Activated CD4-positive, alpha-beta T cell treated with anti-CD3 and anti-CD28 coated beads for 36 hours (primary cell): Measurements from ENCODE around the gene ANKRD13B. TPM values are rescaled to one million over a fixed set of nuclear protein-coding genes. Genes with fewer than 3 reads are reported as not detected.

Experiments used
- ATAC-seq: fragments of 200-7000 bp; cut with Tn5 transposase; one replicate; pipeline ENCODE4 v1.10.0; 2021; ENCODE audit warnings: mild to moderate bottlenecking, moderate library complexity
- CTCF ChIA-PET: fragments of 350-600 bp; sonication (Branson Sonifier 250); formaldehyde crosslinking; loops from one replicate; lab custom pipeline; 2021; ENCODE audit warnings: antibody characterized with exemption; lab: Charles Lee
- POLR2A ChIA-PET: fragments of 350-600 bp; sonication (Branson Sonifier 250); formaldehyde crosslinking; loops from one replicate; lab custom pipeline; 2021; ENCODE audit warnings: antibody characterized with exemption, inconsistent platforms; lab: Charles Lee
- DNase-seq: peaks from one replicate; pipeline ENCODE4 v3.0.0-alpha.2; 2020
- H3K27ac Mint-ChIP-seq: one replicate; pipeline ENCODE4 v1.8.0; 2021; ENCODE audit warnings: mixed read lengths
- H3K27me3 Mint-ChIP-seq: one replicate; pipeline ENCODE4 v1.8.0; 2021; ENCODE audit warnings: mixed read lengths
- H3K36me3 Mint-ChIP-seq: one replicate; pipeline ENCODE4 v1.8.0; 2021; ENCODE audit warnings: low read depth, mixed read lengths
- H3K4me1 Mint-ChIP-seq: one replicate; pipeline ENCODE4 v1.8.0; 2021; ENCODE audit warnings: mixed read lengths
- H3K4me3 Mint-ChIP-seq: one replicate; pipeline ENCODE4 v1.8.0; 2021; ENCODE audit warnings: mild to moderate bottlenecking, moderate library complexity, mixed read lengths
- H3K9me3 Mint-ChIP-seq: one replicate; pipeline ENCODE4 v1.8.0; 2021; ENCODE audit warnings: low read depth, mixed read lengths
- intact Hi-C, 2 experiments: fragments of 100-400 bp; cut with DNase I in 1 of 2; cut with micrococcal nuclease in 1 of 2; formaldehyde crosslinking; loops; one replicate each; pipeline versions ENCODE4 v1.14.2 to v1.15.1; 2022 to 2024; cut with DNase I, micrococcal nuclease
- total RNA-seq, 2 experiments: library from RNA; stranded (reverse); gene quantifications; one replicate each; pipeline ENCODE4 v1.2.3, GENCODE V29; 2021

Gene ANKRD13B
- total RNA-seq, 2 experiments from 2014 or later, result 17.3 to 20.2 TPM

- no peak for DNase-seq
- peaks cover 24% of the 10 kb centered on the region for H3K4me1 Mint-ChIP-seq
- H3K36me3 Mint-ChIP-seq, result peaks cover 14% of the 10 kb centered on the region
- ChIA-PET POLR2A (interaction anchor here (0.6 kb wide), 1 partner anchor 290 kb away, joined by 3 read pairs; no protein-coding TSS in a partner anchor), CTCF (interaction anchor here (0.6 to 13.5 kb wide), 7 partner anchors 10 to 362 kb away, joined by 3 to 93 read pairs (median 3); partner anchors contain the start of gene GIT1)
- peak overlapping the region; percentile 52 for H3K27ac Mint-ChIP-seq
- peak overlapping the region; percentile 97 for H3K4me3 Mint-ChIP-seq
- ATAC-seq, result no peak
- intact Hi-C loops, result loop anchor here (2.0 to 10.0 kb wide), 8 partner anchors 19 to 907 kb away; partner anchors contain the start of genes GIT1 (in 1 of the 2), NEK8 (in 1 of the 2), NUFIP2 (in 1 of the 2) and SDF2 (in 1 of the 2)
- H3K9me3 Mint-ChIP-seq, result no peaks in the 10 kb centered on the region
- no peaks in the 10 kb centered on the region for H3K27me3 Mint-ChIP-seq
Observed at GRCh38 chr17:29569245-29569950, 23.5 kb upstream of the ANKRD13B start.

- Mint-ChIP-seq H3K27me3 (no peaks in the 10 kb centered on the region), H3K4me1 (peaks cover 22% of the 10 kb centered on the region), H3K9me3 (no peaks in the 10 kb centered on the region), H3K4me3 (peak overlapping the region; percentile 6), H3K36me3 (peaks cover 18% of the 10 kb centered on the region), H3K27ac (no peak overlapping the region)
- ChIA-PET POLR2A (interaction anchor here (0.6 to 1.5 kb wide), 2 partner anchors 221 to 277 kb away, joined by 3 to 5 read pairs; partner anchors contain the start of gene NUFIP2), CTCF (interaction anchor here (1.0 to 13.5 kb wide), 5 partner anchors 9 to 320 kb away, joined by 3 to 93 read pairs (median 15); no protein-coding TSS in a partner anchor)
- intact Hi-C loops, result no loop called here
- DNase-seq (no peak), ATAC-seq (no peak)
Observed at GRCh38 chr17:29570521-29570920, 22.4 kb upstream of the ANKRD13B start.

GRCh38 chr17:29571486-29571882 is 21.4 kb upstream of the ANKRD13B start:
- intact Hi-C loops, result no loop called here
- peaks cover 17% of the 10 kb centered on the region for H3K4me1 Mint-ChIP-seq
- CTCF ChIA-PET, result interaction anchor here (1.6 to 13.5 kb wide), 5 partner anchors 8 to 201 kb away, joined by 5 to 93 read pairs (median 15); no protein-coding TSS in a partner anchor

GRCh38 chr17:29571883-29572681 is 20.9 kb upstream of the ANKRD13B start:
- ATAC-seq (no peak), DNase-seq (no peak)
- Mint-ChIP-seq H3K27me3 (no peaks in the 10 kb centered on the region), H3K9me3 (no peaks in the 10 kb centered on the region), H3K4me1 (peaks cover 17% of the 10 kb centered on the region), H3K36me3 (peaks cover 15% of the 10 kb centered on the region), H3K27ac (no peak overlapping the region), H3K4me3 (no peak overlapping the region)
- intact Hi-C loops, result no loop called here
- CTCF ChIA-PET, result interaction anchor here (1.0 to 13.5 kb wide), 8 partner anchors 7 to 619 kb away, joined by 3 to 93 read pairs (median 8); no protein-coding TSS in a partner anchor
- POLR2A ChIA-PET, result interaction anchor here (1.5 kb wide), 1 partner anchor 279 kb away, joined by 5 read pairs; the partner anchor contains the start of gene NUFIP2

More at GRCh38 chr17:29571486-29571882, 21.4 kb upstream of the ANKRD13B start:
- ATAC-seq, result no peak
- no peak for DNase-seq
- Mint-ChIP-seq H3K9me3 (no peaks in the 10 kb centered on the region), H3K27me3 (no peaks in the 10 kb centered on the region), H3K4me3 (no peak overlapping the region), H3K27ac (no peak overlapping the region), H3K36me3 (peaks cover 15% of the 10 kb centered on the region)
- POLR2A ChIA-PET, result interaction anchor here (1.5 kb wide), 1 partner anchor 278 kb away, joined by 5 read pairs; the partner anchor contains the start of gene NUFIP2

GRCh38 chr17:29572691-29573557 is 20.0 kb upstream of the ANKRD13B start:
- no peaks in the 10 kb centered on the region for H3K27me3 Mint-ChIP-seq
- H3K27ac Mint-ChIP-seq, result no peak overlapping the region
- peaks cover 15% of the 10 kb centered on the region for H3K36me3 Mint-ChIP-seq
- POLR2A ChIA-PET, result no interaction called here
- intact Hi-C loops, result no loop called here
- no peaks in the 10 kb centered on the region for H3K9me3 Mint-ChIP-seq
- ATAC-seq (peak; percentile 29), DNase-seq (peak; percentile 75)
- peaks cover 17% of the 10 kb centered on the region for H3K4me1 Mint-ChIP-seq
- no peak overlapping the region for H3K4me3 Mint-ChIP-seq
- CTCF ChIA-PET, result interaction anchor here (0.6 to 13.5 kb wide), 13 partner anchors 9 to 619 kb away, joined by 3 to 93 read pairs (median 3); no protein-coding TSS in a partner anchor

- ChIA-PET CTCF (interaction anchor here (0.6 to 13.5 kb wide), 11 partner anchors 8 to 237 kb away, joined by 3 to 93 read pairs (median 4); no protein-coding TSS in a partner anchor), POLR2A (no interaction called here)
- H3K4me3 Mint-ChIP-seq, result no peak overlapping the region
- peaks cover 15% of the 10 kb centered on the region for H3K36me3 Mint-ChIP-seq
- H3K27me3 Mint-ChIP-seq, result no peaks in the 10 kb centered on the region
- intact Hi-C loops, result no loop called here
- peaks cover 17% of the 10 kb centered on the region for H3K4me1 Mint-ChIP-seq
- no peak for ATAC-seq
- no peak overlapping the region for H3K27ac Mint-ChIP-seq
- no peaks in the 10 kb centered on the region for H3K9me3 Mint-ChIP-seq
- DNase-seq, result no peak
Observed at GRCh38 chr17:29573558-29573869, 19.4 kb upstream of the ANKRD13B start.

- DNase-seq (peak; percentile 6), ATAC-seq (no peak)
- H3K4me1 Mint-ChIP-seq, result peaks cover 15% of the 10 kb centered on the region
- no peak overlapping the region for H3K4me3 Mint-ChIP-seq
- H3K27ac Mint-ChIP-seq, result no peak overlapping the region
- ChIA-PET POLR2A (no interaction called here), CTCF (interaction anchor here (0.6 to 13.5 kb wide), 9 partner anchors 10 to 236 kb away, joined by 3 to 93 read pairs (median 3); no protein-coding TSS in a partner anchor)
- H3K27me3 Mint-ChIP-seq, result no peaks in the 10 kb centered on the region
- intact Hi-C loops, result no loop called here
- H3K9me3 Mint-ChIP-seq, result no peaks in the 10 kb centered on the region
- peaks cover 19% of the 10 kb centered on the region for H3K36me3 Mint-ChIP-seq
Observed at GRCh38 chr17:29573871-29574731, 18.8 kb upstream of the ANKRD13B start.

- peak; percentile 4 for DNase-seq
- H3K9me3 Mint-ChIP-seq, result no peaks in the 10 kb centered on the region
- peaks cover 23% of the 10 kb centered on the region for H3K36me3 Mint-ChIP-seq
- H3K27ac Mint-ChIP-seq, result no peak overlapping the region
- H3K4me1 Mint-ChIP-seq, result peaks cover 11% of the 10 kb centered on the region
- no peak overlapping the region for H3K4me3 Mint-ChIP-seq
- no peak for ATAC-seq
- intact Hi-C loops, result no loop called here
- ChIA-PET POLR2A (no interaction called here), CTCF (interaction anchor here (0.5 to 13.5 kb wide), 8 partner anchors 10 to 205 kb away, joined by 3 to 93 read pairs (median 6); no protein-coding TSS in a partner anchor)
- no peaks in the 10 kb centered on the region for H3K27me3 Mint-ChIP-seq
Observed at GRCh38 chr17:29574732-29575510, 18.0 kb upstream of the ANKRD13B start.

- ChIA-PET CTCF (interaction anchor here (0.9 to 13.5 kb wide), 7 partner anchors 9 to 206 kb away, joined by 3 to 93 read pairs (median 6); no protein-coding TSS in a partner anchor), POLR2A (interaction anchor here (1.4 kb wide), 1 partner anchor 41 kb away, joined by 3 read pairs; no protein-coding TSS in a partner anchor)
- no peaks in the 10 kb centered on the region for H3K9me3 Mint-ChIP-seq
- H3K27me3 Mint-ChIP-seq, result no peaks in the 10 kb centered on the region
- intact Hi-C loops, result no loop called here
- no peak overlapping the region for H3K27ac Mint-ChIP-seq
- no peak overlapping the region for H3K4me3 Mint-ChIP-seq
- H3K36me3 Mint-ChIP-seq, result peaks cover 28% of the 10 kb centered on the region
- ATAC-seq, result no peak
- peaks cover 12% of the 10 kb centered on the region for H3K4me1 Mint-ChIP-seq
- DNase-seq, result no peak
Observed at GRCh38 chr17:29575511-29576213, 17.3 kb upstream of the ANKRD13B start.
